Fibroblast of lung (primary cell): Measurements from ENCODE around the gene PRR23E.

Source experiments
- CTCF ChIP-seq, 2 donors: IDR thresholded peaks in 1 of 2; conservative IDR thresholded peaks in 1 of 2; 1 replicate in 1 of 2; 2 replicates in 1 of 2; pipeline ENCODE4 v1.5.1; 2011 to 2012; ENCODE audit warnings: low read length in 2 of 2, control low read depth in 1 of 2, inconsistent platforms in 1 of 2, low read depth in 1 of 2, mild to moderate bottlenecking in 1 of 2
- EZH2 ChIP-seq: IDR thresholded peaks from 2 replicates; pipeline ENCODE4 v1.5.1; 2012; ENCODE audit warnings: low read length, control low read depth, mild to moderate bottlenecking; ENCODE audit errors: missing control alignments

- no peak for TF ChIP-seq EZH2
- no peak for TF ChIP-seq CTCF (conservative IDR thresholded peaks at IDR 0.05 in 1 of 2, IDR thresholded peaks at IDR 0.05 in 1 of 2; ENCODE audit: low read depth in 1 of 2, low read length in 2 of 2)
These were observed 9.8 kb upstream of the PRR23E start for GRCh38 chr3:127182848-127183714.
